Activated T-cell treated with anti-CD3 and anti-CD28 coated beads, Interleukin-2, amount 50 U/mL, for 1 hour (primary cell): ENCODE data around the gene SRRM3.
"Not testable (repeated sequence)": the region's sequence is repeated elsewhere in the genome, so short reads cannot be mapped to it uniquely, and the experiment has no call there.

Experiments used
- DNase-seq: peaks from one replicate; pipeline ENCODE4 v3.0.0-alpha.2; 2020

SRRM3 gene

DNA sequence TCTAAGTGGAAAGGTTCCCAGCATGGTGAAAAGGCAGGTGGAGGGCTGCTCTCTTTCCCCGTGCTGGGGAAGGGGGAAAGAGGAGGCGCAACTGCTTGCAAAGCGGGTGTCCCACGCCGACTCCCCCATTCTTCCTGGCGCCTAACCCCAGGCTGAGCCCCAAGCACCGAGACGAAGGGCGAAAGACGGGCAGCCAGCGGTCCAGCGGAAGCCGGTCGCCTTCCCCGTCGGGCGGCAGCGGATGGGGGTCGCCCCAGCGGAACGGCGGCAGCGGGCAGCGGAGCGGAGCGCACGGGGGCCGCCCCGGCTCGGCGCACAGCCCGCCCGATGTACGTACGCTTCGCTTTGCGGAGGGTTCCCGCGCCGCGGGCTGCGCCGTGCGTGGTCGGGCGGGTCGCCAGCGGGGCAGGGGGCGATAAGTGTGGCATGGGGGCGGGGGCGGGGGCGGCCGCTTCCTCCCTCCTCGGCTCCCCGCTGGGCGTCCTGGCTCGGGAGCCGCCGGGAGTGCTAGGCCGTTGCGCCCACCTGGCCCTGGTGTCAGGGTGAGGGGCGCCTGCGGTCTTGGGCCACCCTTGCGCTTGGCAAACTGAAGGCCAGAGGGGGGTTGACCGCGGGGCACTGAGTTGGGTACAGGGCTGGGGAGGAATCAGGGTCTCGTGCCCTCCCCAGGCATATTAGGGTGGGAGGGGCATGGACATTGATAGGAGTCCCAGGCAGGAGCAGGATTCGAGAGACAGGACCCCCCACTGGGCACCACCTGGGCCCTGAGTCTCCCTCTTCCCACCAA lies 65.6 kb downstream of the SRRM3 start:
- DNase-seq = no peak

DNA sequence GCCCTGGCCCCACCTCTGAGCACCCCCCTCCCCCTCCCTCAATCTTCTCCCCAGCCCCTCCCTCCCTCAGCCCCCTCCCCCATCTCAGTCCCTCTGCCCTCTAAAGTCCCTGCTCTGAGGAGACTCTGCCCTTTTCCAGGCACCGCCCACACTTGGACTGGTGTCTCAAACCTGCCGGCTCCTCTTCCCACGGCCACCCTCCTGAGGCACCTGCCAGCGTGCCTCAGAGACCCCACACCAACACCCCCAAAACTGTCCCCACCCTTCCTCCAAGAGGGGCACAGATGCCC lies 66.1 kb downstream of the SRRM3 start:
- DNase-seq = no peak

DNA sequence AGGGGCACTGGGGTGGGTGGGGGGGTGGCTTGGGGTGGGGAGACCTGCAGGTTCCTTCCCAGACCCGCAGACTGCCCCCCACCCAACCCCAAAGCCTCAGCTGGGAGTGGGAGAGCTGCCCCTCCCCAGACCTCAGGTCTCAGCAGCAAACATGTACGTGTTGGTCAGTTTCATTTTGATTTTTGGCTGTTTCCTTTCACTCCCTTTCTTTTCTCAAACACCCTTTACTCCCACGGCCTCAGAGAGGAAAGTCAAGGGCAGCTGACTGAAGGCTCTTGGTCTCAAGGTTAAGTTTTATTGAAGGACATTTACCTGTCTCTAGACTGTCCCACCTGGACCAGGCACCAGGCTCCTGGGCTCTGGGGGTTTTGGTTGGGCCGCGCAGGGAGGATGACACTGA lies 66.7 kb downstream of the SRRM3 start:
- DNase-seq = no peak

DNA sequence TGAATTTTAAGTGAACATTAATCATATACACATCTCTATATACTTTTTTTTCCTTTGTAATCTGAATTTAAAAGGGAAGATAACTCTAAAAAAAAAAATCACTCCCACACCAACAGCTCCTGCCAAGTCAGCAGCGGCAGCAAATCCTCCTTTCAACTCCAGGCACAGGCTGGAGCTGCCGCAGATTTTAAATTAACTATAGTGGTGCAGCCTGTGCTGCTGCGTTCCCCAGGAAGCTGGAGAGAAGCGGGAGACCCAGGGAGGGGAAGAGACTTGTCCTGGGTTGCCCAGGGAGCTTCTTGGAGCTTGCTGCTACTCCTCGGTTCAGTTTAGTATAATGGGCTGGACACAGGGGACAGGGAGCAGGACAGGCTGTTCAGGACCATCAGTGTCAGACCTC lies 68.2 kb downstream of the SRRM3 start:
- no peak for DNase-seq

DNA sequence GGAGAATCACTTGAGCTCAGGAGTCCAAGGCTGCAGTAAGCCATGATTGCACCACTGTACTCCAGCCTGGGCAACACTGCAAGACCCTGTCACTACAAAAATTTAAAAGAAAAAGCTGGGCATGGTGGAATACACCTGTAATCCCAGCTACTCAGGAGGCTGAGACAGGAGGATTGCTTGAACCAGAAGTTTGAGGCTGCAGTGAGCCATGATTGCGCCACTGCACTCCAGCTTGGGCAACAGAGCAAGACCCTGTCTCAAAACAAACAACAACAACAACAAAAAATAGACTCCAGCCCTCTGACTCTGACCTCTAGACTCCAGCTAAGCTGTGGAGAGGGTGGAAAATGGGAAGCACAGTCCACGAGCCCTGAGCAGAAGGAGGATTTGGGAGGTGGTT lies 69.7 kb downstream of the SRRM3 start:
- not testable (repeated sequence) for DNase-seq

DNA sequence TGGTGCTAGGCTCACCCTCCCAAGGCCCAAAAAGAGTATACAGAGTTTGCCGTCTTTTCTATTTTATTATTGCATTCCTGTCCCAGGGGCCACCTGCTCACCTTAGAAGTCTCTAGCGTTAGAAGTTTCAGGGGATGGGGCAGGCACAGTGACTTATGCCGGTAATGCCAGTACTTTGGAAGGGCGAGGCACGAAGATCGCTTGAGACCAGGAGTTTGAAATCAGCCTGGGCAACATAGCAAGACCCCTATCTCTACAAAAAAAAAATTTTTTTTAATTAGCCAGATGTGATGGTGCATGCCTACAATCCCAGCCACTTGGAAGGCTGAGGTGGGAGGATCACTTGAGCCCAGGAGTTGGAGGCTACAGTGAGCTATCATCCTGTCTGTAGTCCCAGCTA lies 70.4 kb downstream of the SRRM3 start:
- no peak for DNase-seq

DNA sequence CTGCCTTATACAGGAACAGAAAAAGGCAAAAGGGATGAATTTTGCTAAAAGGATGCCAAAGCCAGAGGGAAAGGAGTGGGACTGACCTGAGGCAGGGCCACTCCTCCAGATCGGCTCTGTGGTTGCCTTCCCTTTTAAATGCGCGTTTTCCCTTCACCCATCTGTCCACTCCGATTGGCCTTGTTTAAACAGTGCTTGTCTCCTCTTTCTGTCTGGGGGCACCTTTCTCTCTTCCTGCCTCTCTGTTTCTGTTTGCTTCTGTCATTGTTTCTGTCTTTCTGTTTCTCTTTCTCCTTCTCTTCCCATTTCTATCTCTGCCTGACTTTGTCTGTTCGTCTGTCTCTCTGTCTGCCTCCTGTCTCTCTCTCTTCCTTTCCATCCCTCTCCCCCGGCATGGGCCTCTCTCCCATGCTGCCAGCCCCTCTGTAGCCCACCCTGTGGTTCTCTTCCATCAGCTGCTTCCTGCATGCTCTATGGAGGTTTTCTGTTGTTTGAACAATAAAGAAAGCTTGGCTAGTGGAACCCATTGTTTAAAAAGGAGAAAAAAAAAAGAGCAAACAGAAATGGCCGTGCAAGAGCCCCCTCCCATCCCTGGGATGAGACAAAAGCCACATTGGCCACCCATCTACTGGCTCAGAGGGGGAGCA lies 71.3 kb downstream of the SRRM3 start:
- no peak for DNase-seq

DNA sequence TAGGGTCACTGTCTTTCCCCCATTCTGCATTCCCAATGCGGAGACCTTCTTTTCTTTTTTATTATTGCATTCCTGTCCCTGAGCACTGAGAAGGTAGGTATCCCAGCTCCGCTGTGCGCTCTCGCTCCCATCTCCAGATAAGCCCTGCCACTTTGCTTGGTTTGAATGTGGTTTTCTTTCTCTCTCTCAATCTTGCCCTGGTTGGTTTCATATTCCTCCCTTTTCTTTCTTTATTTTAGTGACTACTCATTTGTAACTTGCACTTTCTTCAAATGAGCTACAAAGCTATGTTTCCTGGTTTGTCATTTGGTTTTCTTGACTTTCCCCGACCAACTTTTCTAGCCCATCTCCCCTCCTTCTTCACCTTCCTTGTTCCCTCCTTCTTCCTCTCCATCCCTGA lies 71.8 kb downstream of the SRRM3 start:
- DNase-seq = no peak

DNA sequence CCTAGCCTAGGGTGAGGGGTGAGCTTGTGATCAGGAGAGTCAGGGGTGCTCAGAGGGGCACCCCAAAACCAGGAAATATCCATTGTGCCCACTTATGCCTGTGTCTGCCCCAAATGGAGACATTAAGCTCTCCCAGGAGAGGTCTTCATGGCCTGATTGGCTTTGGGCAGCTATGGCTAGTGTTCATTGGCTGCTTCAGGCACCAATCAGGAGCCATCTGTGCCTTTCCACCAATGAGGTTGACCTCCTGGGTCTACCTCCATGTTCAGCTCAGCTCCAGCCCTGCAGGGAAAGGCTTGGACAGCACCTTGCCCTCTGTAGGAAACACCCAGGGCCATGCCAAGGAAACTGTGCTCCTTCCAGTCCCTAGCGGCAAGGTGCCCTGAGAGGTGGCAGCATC lies 76.8 kb downstream of the SRRM3 start:
- no peak for DNase-seq

DNA sequence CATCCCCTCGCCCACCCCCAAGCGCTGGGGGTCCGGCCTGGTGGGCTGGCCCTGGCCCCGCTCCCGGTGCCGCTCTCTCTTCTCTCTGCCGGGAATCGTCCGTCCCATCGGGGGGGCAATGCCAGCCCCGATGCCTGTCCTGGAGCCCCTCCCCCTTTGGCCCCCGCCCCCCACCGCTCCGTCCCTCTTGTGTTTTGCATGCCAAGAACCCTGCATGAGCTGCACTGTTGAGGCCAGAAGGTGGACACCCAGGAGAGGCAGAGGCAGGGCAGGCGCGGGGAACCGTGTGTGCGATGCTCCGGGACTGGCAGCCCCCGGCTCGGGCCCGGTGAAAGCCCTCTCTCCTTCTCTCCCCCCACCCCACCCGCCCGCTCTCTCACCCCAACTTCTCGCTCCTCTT lies 78.7 kb downstream of the SRRM3 start:
- no peak for DNase-seq

DNA sequence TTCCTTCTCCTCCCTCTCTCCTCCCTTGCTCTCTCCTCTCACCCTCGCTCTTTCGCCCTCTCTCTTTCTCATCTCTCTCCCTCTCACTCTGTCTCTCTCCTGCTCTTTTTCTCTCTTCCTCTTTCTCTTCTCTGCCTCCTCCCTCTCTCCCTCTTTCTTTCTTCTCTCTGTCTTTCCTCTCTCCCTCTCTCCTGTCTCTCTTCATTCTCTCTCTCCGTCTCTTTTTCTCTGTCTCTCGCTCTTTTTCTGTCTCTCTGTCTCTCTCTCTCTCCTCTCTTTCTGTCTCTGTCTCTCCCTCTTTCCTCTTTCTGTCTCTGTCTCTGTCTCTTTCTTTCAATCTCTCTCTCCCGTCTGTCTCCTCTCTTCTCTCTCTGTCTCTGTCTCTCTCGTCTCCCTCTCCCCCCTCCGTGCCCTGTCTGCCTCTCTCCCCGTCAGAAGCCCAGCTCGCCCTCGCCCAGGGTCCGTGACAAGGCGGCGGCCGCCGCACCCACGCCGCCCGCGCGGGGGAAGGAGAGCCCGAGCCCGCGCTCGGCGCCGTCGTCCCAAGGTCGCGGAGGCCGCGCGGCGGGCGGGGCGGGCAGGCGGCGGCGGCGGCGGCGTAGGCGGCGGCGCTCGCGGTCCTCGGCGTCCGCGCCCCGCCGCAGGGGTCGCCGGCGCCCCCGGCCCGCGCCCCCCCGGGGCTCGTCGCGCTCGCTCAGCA lies 79.5 kb downstream of the SRRM3 start:
- DNase-seq = no peak

DNA sequence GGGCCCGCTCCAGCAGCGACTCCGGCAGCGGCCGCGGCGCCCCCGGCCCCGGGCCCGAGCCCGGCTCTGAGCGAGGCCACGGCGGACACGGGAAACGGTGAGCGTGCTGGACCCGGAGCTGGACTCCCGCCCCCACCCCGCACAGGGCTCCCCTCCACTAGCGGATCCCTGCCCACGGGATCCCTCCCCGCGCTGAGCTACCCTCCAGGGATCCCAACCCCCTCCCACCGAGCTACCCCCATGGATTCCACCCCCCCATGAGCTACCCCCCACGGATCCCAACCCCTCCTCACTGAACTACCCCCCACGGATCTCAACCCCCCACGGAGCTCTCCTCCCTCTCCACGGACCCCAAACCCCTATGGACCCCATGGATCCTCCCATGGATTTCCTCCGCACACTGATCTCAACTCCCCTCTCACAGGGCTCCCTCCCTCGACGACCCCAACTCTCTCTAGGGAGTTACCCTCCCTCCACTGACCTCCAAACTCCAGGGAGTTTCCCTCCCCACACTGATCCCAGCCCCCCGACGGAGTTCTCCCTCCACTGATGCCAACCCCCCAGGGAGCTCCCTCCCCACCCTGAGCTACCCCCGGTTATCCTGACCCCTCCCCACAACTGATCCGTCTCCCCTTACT lies 80.1 kb downstream of the SRRM3 start:
- DNase-seq = no peak

DNA sequence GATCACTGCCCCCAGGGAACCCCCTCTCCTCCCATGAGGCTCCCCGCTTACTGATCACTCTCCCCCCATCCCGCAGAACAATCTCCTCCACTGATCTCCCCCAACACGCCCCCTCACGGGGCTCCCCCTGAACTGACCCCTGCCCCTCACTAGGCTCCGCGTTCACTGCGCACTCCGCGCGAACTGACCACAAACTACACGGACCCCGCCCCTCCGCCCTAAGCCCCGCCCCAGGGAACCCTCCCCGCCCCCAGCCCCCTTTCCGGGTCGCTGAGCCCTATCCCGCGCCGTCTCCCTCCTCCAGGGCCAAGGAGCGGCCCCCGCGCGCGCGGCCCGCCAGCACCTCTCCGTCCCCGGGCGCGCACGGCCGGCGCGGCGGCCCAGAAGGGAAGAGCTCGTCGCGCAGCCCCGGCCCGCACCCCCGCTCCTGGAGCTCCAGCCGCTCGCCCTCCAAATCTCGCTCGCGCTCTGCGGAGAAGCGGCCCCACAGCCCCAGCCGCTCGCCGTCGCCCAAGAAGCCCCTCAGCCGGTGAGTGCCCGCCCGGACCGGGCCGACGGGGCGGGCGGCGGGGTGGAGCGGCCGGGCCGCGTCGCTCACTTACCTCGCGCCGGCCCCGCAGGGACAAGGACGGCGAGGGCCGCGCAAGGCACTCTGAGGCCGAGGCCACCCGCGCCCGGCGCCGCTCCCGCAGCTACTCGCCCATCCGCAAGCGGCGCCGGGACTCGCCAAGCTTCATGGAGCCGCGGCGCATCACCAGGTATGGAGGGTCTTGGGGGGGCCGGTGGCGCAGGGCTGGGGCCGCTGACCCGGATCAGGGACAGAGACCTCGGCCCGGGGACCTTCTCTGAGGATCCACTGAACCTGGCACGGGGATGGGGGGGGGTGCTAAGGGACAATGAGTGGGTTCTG lies 80.9 kb downstream of the SRRM3 start:
- no peak for DNase-seq

DNA sequence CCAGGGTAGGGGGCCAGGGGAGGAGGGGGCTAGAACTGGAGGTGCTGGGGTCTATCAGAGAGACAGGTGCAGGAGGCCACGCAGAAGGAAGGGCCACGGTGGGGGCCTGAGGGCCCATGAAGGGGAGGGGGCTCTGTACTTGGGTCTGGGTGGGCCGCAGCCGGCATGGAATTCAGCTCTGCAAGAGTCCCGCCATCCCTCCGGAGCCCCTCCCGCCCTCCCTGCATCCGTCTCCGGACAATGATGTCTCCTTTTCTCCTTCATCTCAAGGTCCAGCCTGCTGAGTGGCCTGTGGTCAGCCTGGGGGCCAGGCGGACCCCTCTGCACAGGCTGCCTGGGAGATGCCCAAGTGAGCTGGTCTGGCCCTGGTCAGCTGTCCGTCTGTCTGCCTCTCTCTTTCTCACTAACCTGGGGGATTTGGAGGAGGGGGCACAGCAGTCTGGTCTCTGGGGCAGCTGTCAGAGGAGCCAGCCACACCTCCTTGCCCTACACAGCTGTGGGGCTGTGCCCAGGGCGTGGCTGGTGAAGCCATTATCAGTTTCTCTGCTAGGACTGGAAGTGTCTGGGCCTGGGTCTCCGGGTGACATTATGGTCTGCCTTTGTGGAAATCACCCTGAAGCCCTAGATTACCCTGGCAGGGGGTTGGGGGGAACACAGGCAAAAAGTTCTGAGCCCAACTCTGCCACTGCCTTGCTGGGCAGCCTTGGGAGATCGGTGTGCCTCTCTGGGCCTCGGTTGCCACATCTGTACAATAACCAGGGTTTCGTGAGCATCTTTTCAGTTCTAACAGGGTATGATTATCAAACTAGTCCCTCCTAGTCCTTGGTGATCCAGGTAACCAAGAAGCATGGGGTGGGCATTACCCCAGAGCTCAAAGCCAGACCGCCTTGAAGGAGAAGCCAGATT lies 81.8 kb downstream of the SRRM3 start:
- DNase-seq = no peak

DNA sequence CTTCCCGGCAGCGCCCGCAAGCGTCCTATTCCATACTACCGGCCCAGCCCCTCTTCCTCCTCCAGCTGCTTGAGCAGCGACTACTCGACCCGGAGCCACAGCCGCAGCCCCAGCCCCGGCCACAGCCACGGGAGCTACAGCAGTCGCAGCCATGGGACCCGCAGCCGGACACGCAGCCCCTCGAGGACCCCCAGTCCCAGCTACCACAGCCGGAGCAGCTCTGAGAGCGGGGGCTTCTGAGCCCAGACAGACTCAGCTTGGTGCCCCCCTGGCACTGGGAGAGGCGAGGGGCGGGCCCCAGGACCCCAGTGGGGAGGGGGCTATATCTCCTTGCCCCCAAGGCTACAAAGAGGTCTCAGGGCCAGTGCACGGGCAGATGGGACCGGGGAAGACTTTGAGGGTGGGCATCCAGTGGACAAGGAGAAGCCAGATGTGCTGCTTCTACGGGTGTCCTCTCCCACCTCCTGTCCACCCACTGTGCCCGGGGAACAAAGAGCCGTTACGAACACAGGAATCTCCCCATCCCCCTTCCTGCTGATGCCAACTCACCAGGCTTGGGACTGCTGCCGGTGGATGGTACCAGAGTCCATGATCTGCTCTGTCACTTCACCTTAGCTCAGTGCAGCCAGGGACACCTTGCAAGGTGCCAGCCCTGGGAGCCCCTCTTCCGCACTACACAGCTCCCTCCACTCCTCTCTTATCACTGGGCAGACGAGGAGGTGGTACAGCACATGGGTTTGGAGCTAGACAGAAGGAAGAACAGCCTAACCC lies 84.1 kb downstream of the SRRM3 start:
- DNase-seq = no peak

DNA sequence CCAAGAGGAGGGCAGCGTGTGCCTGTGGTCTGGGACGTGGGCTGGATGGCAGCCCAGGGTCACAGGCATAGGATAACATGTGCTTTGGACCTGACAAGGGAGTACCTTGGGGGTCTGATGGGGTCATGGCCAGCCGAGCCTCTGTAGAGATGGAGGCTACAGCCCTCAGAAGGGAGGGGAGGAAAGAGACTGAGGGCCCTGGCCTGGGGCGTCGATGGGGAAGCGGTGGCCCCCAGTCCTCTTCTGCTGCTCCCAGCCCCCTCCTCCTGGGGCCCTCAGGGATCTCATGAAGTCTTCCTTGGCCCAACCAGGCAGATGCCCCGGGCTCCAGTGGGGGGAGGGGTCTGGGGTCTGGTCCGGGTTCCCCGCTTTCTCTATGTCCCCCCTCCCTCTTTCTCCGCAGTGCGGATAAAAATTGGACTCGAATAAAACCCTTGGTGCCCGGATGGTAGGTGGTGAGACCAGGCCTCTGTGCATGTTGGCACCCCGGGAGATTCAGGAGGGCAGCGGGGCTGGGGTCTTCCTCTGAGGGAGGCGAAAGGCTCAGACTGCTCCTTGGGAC lies 85.2 kb downstream of the SRRM3 start:
- DNase-seq = no peak

DNA sequence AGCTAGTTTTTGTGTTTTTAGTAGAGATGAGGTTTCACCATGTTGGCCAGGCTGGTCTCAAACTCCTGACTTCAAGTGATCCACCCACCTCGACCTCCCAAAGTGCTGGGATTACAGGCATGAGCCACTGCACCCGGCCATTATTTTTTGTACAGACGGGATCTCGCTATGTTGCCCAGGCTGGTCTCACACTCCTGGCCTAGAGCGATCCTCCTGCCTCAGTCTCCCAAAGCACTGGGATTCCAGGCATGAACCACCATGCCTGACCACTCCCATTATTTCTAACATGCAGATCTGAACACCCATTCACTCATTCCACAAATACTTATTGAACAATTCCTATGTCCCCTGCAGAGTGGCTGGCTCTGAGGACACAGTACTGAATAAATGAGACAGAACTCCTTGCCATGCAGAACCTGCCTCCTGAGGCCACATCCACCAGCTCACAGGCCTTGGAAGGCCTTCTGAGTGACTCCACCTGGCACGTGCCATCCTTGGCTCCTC lies 89.2 kb downstream of the SRRM3 start:
- not testable (repeated sequence) for DNase-seq

DNA sequence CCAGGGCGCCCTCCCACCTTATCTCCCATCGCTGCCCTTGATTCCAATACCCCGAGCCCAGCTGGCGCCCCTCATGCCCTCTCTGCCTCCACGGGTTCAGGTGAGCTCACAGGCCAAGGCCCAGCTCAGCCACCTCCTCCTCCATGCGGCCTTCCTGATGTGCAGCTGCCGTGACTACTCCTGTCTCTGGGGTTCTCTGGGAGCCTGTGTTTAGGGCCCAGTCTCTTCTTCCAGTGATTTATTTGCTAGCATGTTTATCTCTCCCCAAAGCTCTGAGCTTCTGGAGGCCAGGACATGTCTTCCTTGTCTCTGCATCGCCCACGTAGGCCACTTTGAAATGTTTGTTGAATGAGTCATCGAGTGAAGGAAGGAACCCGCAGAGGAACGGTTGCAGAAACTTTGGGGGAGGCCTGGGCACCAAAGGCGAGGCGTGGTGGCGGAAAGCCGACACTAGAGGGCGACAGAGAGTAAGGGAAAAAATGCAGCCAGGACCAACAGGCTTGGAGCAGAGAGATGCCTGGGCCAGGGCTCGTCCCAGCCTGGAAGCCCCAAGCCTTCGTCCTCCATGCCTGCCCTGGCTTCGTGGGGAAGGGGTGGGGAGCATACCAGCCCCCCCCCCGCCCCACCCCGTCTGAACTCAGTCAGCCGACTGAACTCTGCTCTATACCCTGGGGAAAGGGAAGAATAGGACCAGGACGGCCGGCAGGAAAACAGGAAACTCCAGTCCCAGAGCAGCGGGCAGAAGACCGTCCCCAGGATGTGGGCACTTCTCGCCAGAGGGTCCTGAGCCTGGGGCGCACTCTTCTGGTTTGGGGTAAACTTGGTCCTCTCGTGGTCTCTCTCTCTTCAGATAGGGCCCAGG lies 89.9 kb downstream of the SRRM3 start:
- peak; percentile 88 for DNase-seq

DNA sequence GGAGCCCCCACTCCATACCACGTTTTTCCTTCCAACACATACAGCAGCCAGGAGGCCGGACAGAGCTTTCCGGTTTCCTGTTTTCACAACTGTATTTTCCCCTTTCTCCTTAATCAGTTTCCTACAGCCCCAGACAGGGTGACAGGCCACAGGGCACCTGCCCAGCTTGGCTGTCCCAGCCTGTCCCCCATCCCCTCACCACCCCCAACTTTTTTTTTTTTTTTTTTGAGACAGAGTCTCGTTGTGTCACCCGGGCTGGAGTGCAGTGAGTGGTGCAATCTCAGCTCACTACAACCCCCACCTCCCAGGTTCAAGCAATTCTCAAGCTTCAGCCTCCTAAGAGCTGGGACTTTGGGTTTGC lies 90.5 kb downstream of the SRRM3 start:
- DNase-seq = no peak
